ENCODE data around the gene EPHA6. TPM values are rescaled to one million over a fixed set of nuclear protein-coding genes. Genes with fewer than 3 reads are reported as not detected.

Gene EPHA6
- total and polyA plus RNA-seq, 9 donors: 2.0 to 20.9 (median 9.2) TPM

- Histone ChIP-seq H3K4me3 (no peak overlapping the region), H3K9me3 (no peaks in the 10 kb centered on the region), H3K27me3 (no peaks in the 10 kb centered on the region), H3K36me3 (no peaks in the 10 kb centered on the region), H3K27ac (no peak overlapping the region), H3K4me1 (ENCODE audit: insufficient read depth) (no peaks in the 10 kb centered on the region)
- 55 to 57% (median 56%) methylated on average over 2 of the region's 2 CpGs for WGBS, 3 donors
- intact Hi-C loops (cut with DNase I): no loop called here
- no peak for TF ChIP-seq POLR2A (IDR thresholded peaks at IDR 0.05)
- TF ChIP-seq EP300 (IDR thresholded peaks at IDR 0.05): no peak
- TF ChIP-seq, protein P1, sequence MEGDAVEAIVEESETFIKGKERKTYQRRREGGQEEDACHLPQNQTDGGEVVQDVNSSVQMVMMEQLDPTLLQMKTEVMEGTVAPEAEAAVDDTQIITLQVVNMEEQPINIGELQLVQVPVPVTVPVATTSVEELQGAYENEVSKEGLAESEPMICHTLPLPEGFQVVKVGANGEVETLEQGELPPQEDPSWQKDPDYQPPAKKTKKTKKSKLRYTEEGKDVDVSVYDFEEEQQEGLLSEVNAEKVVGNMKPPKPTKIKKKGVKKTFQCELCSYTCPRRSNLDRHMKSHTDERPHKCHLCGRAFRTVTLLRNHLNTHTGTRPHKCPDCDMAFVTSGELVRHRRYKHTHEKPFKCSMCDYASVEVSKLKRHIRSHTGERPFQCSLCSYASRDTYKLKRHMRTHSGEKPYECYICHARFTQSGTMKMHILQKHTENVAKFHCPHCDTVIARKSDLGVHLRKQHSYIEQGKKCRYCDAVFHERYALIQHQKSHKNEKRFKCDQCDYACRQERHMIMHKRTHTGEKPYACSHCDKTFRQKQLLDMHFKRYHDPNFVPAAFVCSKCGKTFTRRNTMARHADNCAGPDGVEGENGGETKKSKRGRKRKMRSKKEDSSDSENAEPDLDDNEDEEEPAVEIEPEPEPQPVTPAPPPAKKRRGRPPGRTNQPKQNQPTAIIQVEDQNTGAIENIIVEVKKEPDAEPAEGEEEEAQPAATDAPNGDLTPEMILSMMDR (IDR thresholded peaks at IDR 0.05): no peak
- DNase-seq: no peak
These were observed 616.2 kb downstream of the EPHA6 start for GRCh38 chr3:97430601-97431000.

DNA sequence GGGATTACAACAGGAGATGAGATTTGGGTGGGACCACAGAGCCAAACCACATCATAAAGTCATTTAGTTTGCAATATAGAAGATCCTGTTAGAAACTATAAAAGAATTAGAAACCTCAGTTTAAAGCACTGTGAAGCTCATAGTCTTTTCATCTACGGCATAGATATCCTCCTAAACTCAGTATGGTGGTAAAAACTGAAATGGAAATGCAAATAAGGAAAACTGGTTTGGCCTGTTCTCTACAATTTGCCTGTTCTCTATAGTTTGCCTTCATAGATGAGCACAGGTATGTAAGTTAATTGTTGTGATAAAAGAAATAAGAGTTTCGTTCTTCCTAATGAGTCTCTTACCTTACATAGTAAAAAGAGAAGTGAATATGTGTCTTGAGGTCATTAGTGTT, 618.5 kb downstream of the EPHA6 start:
- no peak for DNase-seq
- no peaks in the 10 kb centered on the region for H3K9me3 ChIP-seq
- intact Hi-C loops (cut with DNase I): no loop called here
- 93 to 95% (median 94%) methylated on average over 2 of the region's 2 CpGs for WGBS, 3 donors
- H3K36me3 ChIP-seq: no peaks in the 10 kb centered on the region
- H3K4me1 ChIP-seq (ENCODE audit: insufficient read depth): no peaks in the 10 kb centered on the region
- no peak overlapping the region for H3K27ac ChIP-seq
- H3K4me3 ChIP-seq: no peak overlapping the region
- no peak for TF ChIP-seq POLR2A (IDR thresholded peaks at IDR 0.05)
- TF ChIP-seq EP300 (IDR thresholded peaks at IDR 0.05): no peak
- TF ChIP-seq, protein P1 (IDR thresholded peaks at IDR 0.05): no peak
- H3K27me3 ChIP-seq: no peaks in the 10 kb centered on the region

DNA sequence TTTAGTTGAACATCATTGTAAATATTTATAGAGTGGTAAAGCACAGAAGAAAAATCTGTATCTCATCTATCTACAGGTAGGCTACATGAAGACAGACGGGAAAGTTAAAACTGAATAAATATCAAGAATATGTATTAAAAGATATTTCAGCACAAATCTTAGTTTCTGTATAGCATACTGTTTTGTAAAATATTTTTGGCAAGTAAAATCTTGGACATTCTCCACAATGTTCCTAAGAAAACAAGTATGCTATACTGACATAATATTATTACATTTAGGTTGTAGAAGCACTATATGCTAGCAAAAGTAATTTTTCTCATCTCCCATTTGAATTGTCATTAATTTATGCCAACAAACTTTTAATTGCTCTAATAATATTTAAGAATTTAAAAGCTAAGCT, 623.7 kb downstream of the EPHA6 start:
- intact Hi-C loops (cut with DNase I): no loop called here
- Histone ChIP-seq H3K4me3 (no peak overlapping the region), H3K9me3 (no peaks in the 10 kb centered on the region), H3K27me3 (no peaks in the 10 kb centered on the region), H3K27ac (no peak overlapping the region), H3K4me1 (ENCODE audit: insufficient read depth) (no peaks in the 10 kb centered on the region), H3K36me3 (no peaks in the 10 kb centered on the region)
- TF ChIP-seq EP300 (IDR thresholded peaks at IDR 0.05): no peak
- TF ChIP-seq, protein P1 (IDR thresholded peaks at IDR 0.05): no peak
- TF ChIP-seq POLR2A (IDR thresholded peaks at IDR 0.05): no peak
- DNase-seq: no peak
- WGBS, 3 donors: 84 to 95% (median 94%) methylated on average over 1 of the region's 1 CpG

GRCh38 chr3:97439373-97439772, 625.0 kb downstream of the EPHA6 start:
- no peak for TF ChIP-seq POLR2A (IDR thresholded peaks at IDR 0.05)
- TF ChIP-seq, protein P1 (IDR thresholded peaks at IDR 0.05): no peak
- TF ChIP-seq EP300 (IDR thresholded peaks at IDR 0.05): no peak
- no peaks in the 10 kb centered on the region for H3K27me3 ChIP-seq
- H3K4me1 ChIP-seq (ENCODE audit: insufficient read depth): no peaks in the 10 kb centered on the region
- H3K36me3 ChIP-seq: no peaks in the 10 kb centered on the region
- intact Hi-C loops (cut with DNase I): no loop called here
- DNase-seq: no peak
- no peak overlapping the region for H3K27ac ChIP-seq
- no peaks in the 10 kb centered on the region for H3K9me3 ChIP-seq
- no peak overlapping the region for H3K4me3 ChIP-seq
- WGBS, 3 donors: 88 to 95% (median 94%) methylated on average over 1 of the region's 1 CpG

DNA sequence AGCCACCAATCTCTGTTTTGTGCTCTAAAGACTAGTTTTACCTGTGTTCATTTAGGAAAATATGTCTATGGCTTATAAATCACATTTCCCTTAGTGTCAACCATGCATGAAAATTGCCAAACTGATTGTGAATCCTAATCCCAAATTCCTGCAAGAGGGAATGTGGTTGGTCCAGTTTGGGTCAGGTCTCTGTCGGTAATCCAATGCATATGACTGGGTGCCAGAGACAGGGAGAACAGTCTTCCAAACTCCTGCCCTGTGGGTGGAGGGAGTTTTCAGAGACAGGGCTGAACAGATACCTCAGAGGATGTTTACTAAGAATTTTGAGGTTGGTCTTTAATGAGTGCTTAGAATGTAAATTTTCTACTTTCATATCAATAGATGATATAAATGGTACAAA, 649.6 kb downstream of the EPHA6 start:
- Histone ChIP-seq H3K36me3 (no peaks in the 10 kb centered on the region), H3K9me3 (no peaks in the 10 kb centered on the region), H3K4me3 (no peak overlapping the region), H3K4me1 (ENCODE audit: insufficient read depth) (no peaks in the 10 kb centered on the region), H3K27me3 (no peaks in the 10 kb centered on the region), H3K27ac (no peak overlapping the region)
- WGBS, 3 donors: 4 to 18% (median 6%) methylated on average over 1 of the region's 1 CpG
- TF ChIP-seq POLR2A (IDR thresholded peaks at IDR 0.05) (no peak), EP300 (IDR thresholded peaks at IDR 0.05) (no peak)
- TF ChIP-seq, protein P1 (IDR thresholded peaks at IDR 0.05): no peak
- DNase-seq: no peak
- intact Hi-C loops (cut with DNase I): no loop called here
